Neural cell (in vitro differentiated cells): ENCODE data around the gene FAM98B. TPM values are rescaled to one million over a fixed set of nuclear protein-coding genes. Genes with fewer than 3 reads are reported as not detected.

ENCODE experiments used
- H2AFZ ChIP-seq: fragments of 200-600, 300-800 bp; sonication (generic), shearing (Covaris generic); 2 replicates; pipeline ENCODE4 v1.6.0; 2014; ENCODE audit warnings: low read depth, mild to moderate bottlenecking, antibody characterized with exemption, low read length, moderate library complexity
- H3F3A ChIP-seq: fragments of 200-600 bp; shearing (Covaris generic); 2 replicates; pipeline ENCODE4 v1.6.1; 2016; ENCODE audit warnings: mild to moderate bottlenecking, moderate library complexity, mixed read lengths, antibody characterized with exemption, low read length; ENCODE audit not compliant: insufficient read depth, poor library complexity, severe bottlenecking
- H3K27ac ChIP-seq: fragments of 200-600, 300-800 bp; sonication (generic), shearing (Covaris generic); 2 replicates; pipeline ENCODE4 v1.5.1; 2014; ENCODE audit warnings: mild to moderate bottlenecking, low read length, moderate library complexity
- H3K27me3 ChIP-seq: fragments of 300-800, 200-600 bp; sonication (generic), shearing (Covaris generic); 2 replicates; pipeline ENCODE4 v1.6.0; 2014; ENCODE audit warnings: mild to moderate bottlenecking, low read depth, low read length, moderate library complexity; ENCODE audit not compliant: insufficient read depth
- H3K36me3 ChIP-seq: fragments of 300-800, 200-600 bp; sonication (generic), shearing (Covaris generic); 2 replicates; pipeline ENCODE4 v1.5.1; 2014; ENCODE audit warnings: mild to moderate bottlenecking, antibody characterized with exemption, low read length, moderate library complexity; ENCODE audit not compliant: insufficient read depth
- H3K4me2 ChIP-seq: fragments of 300-800, 200-600 bp; sonication (generic), shearing (Covaris generic); 2 replicates; pipeline ENCODE4 v1.6.0; 2014; ENCODE audit warnings: mild to moderate bottlenecking, low read length
- H3K4me3 ChIP-seq: fragments of 300-800, 200-600 bp; sonication (generic), shearing (Covaris generic); 2 replicates; pipeline ENCODE4 v1.5.1; 2014; ENCODE audit warnings: mild to moderate bottlenecking, low read length, moderate library complexity
- H3K79me2 ChIP-seq: fragments of 200-600 bp; shearing (Covaris generic); replicated peaks from 2 replicates; pipeline ENCODE4 v1.6.0; 2014; ENCODE audit warnings: mild to moderate bottlenecking, low read length, moderate library complexity; ENCODE audit not compliant: insufficient read depth
- H3K9ac ChIP-seq: fragments of 300-800, 200-600 bp; sonication (generic), shearing (Covaris generic); 2 replicates; pipeline ENCODE4 v1.6.1; 2016; ENCODE audit warnings: mild to moderate bottlenecking, low read length, mixed read lengths
- H3K9me2 ChIP-seq: fragments of 200-600 bp; shearing (Covaris generic); 2 replicates; pipeline ENCODE4 v1.6.1; 2016; ENCODE audit warnings: mild to moderate bottlenecking, low read length, mixed read lengths; ENCODE audit not compliant: insufficient read depth
- H3K9me3 ChIP-seq: fragments of 200-600, 300-800 bp; sonication (generic), shearing (Covaris generic); 2 replicates; pipeline ENCODE4 v1.6.1; 2016; ENCODE audit warnings: mild to moderate bottlenecking, mixed run types, low read length, moderate library complexity, mixed read lengths
- H4K20me1 ChIP-seq: fragments of 200-600 bp; shearing (Covaris generic); 2 replicates; pipeline ENCODE4 v1.6.1; 2016; ENCODE audit warnings: mild to moderate bottlenecking, mixed run types; ENCODE audit not compliant: insufficient read depth
- EP300 ChIP-seq: fragments of 450-650 bp; conservative IDR thresholded peaks from 2 replicates; pipeline ENCODE4 v1.6.1; 2014; ENCODE audit warnings: antibody characterized with exemption, mild to moderate bottlenecking, moderate library complexity; ENCODE audit not compliant: poor library complexity, severe bottlenecking
- EZH2 ChIP-seq: fragments of 200-600, 300-800 bp; shearing (Covaris generic), sonication (generic); IDR thresholded peaks from 2 replicates; pipeline ENCODE4 v1.6.1; 2014; ENCODE audit warnings: antibody characterized with exemption, low read length, borderline replicate concordance, mild to moderate bottlenecking; ENCODE audit not compliant: insufficient read depth, poor library complexity, severe bottlenecking
- MXI1 ChIP-seq: fragments of 450-650 bp; conservative IDR thresholded peaks from 2 replicates; pipeline ENCODE4 v1.6.1; 2014; ENCODE audit warnings: antibody characterized with exemption, mild to moderate bottlenecking; ENCODE audit not compliant: poor library complexity, severe bottlenecking
- POLR2AphosphoS5 ChIP-seq: IDR thresholded peaks from 2 replicates; pipeline ENCODE4 v1.6.1; 2012
- RAD21 ChIP-seq: fragments of 450-650 bp; conservative IDR thresholded peaks from 2 replicates; pipeline ENCODE4 v1.6.1; 2014; ENCODE audit warnings: antibody characterized with exemption, mild to moderate bottlenecking, moderate library complexity
- SMC3 ChIP-seq: fragments of 450-650 bp; conservative IDR thresholded peaks from 2 replicates; pipeline ENCODE4 v1.6.1; 2014; ENCODE audit warnings: antibody characterized with exemption, mild to moderate bottlenecking, moderate library complexity; ENCODE audit not compliant: poor library complexity
- TAF1 ChIP-seq: IDR thresholded peaks from 2 replicates; pipeline ENCODE4 v1.6.1; 2012; ENCODE audit warnings: low read depth
- polyA plus RNA-seq: library from polyadenylated mRNA; depleted of rRNA; stranded (reverse); fragments of >200 nt; gene quantifications from 2 replicates; pipeline ENCODE4 v1.2.3, GENCODE V29; 2014
- TF ChIP-seq, protein P1 (sequence below): IDR thresholded peaks from 2 replicates; pipeline ENCODE4 v1.6.1; 2012; ENCODE audit warnings: borderline replicate concordance
- TF ChIP-seq, protein P2 (sequence below): fragments of 450-650 bp; IDR thresholded peaks from 2 replicates; pipeline ENCODE4 v1.5.1; 2014; ENCODE audit warnings: antibody characterized with exemption, mild to moderate bottlenecking, moderate library complexity; ENCODE audit not compliant: poor library complexity, severe bottlenecking

The FAM98B gene
- polyA plus RNA-seq, 1 donor from 2014 or later = 12.7 TPM

DNA sequence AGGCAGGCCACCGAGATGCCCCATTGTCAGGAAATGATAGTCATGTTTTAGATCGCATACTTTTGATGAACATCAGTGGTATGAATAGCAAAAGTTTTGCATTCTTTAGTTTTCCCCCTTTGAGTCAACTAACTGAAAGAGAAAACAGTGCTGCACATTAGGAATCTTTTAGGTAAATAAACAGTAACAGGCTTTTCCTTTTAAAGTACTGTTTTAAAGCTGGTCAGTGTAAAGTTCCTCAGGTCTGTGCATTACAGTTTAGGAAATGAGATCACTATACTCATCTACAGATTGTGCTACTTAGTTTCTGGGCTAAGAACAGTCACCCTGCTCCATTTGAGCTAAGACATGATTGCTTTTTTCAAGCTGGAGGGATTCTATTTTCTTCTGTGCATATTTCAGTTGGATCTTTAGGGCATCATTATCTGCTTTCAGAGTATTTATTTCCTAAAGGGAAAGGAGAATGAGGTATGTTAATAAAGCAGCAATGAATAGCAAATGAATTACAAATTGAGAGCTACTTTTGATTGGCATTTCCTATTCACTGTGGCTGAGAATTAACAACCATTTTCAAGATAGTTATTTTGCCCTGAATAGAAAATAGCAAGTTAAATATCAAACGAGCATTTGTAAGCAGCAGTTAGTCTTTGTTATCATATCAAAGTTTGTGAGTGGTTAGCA, 36.5 kb downstream of the FAM98B start:
- Histone ChIP-seq H2AFZ (no peak overlapping the region), H3K27me3 (no peaks in the 10 kb centered on the region), H3K79me2 (no peaks in the 10 kb centered on the region), H3K9me3 (no peaks in the 10 kb centered on the region), H3K36me3 (no peaks in the 10 kb centered on the region), H3K27ac (no peak overlapping the region), H3F3A (no peaks in the 10 kb centered on the region), H3K4me2 (no peak overlapping the region), H3K9me2 (no peaks in the 10 kb centered on the region), H4K20me1 (no peaks in the 10 kb centered on the region), H3K4me3 (no peak overlapping the region), H3K9ac (no peak overlapping the region)
- TF ChIP-seq RAD21 (no peak), EZH2 (no peak), MXI1 (no peak), SMC3 (no peak), EP300 (no peak), POLR2AphosphoS5 (no peak), TAF1 (no peak)
- TF ChIP-seq, protein P1, sequence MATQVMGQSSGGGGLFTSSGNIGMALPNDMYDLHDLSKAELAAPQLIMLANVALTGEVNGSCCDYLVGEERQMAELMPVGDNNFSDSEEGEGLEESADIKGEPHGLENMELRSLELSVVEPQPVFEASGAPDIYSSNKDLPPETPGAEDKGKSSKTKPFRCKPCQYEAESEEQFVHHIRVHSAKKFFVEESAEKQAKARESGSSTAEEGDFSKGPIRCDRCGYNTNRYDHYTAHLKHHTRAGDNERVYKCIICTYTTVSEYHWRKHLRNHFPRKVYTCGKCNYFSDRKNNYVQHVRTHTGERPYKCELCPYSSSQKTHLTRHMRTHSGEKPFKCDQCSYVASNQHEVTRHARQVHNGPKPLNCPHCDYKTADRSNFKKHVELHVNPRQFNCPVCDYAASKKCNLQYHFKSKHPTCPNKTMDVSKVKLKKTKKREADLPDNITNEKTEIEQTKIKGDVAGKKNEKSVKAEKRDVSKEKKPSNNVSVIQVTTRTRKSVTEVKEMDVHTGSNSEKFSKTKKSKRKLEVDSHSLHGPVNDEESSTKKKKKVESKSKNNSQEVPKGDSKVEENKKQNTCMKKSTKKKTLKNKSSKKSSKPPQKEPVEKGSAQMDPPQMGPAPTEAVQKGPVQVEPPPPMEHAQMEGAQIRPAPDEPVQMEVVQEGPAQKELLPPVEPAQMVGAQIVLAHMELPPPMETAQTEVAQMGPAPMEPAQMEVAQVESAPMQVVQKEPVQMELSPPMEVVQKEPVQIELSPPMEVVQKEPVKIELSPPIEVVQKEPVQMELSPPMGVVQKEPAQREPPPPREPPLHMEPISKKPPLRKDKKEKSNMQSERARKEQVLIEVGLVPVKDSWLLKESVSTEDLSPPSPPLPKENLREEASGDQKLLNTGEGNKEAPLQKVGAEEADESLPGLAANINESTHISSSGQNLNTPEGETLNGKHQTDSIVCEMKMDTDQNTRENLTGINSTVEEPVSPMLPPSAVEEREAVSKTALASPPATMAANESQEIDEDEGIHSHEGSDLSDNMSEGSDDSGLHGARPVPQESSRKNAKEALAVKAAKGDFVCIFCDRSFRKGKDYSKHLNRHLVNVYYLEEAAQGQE = no peak
- TF ChIP-seq, protein P2, sequence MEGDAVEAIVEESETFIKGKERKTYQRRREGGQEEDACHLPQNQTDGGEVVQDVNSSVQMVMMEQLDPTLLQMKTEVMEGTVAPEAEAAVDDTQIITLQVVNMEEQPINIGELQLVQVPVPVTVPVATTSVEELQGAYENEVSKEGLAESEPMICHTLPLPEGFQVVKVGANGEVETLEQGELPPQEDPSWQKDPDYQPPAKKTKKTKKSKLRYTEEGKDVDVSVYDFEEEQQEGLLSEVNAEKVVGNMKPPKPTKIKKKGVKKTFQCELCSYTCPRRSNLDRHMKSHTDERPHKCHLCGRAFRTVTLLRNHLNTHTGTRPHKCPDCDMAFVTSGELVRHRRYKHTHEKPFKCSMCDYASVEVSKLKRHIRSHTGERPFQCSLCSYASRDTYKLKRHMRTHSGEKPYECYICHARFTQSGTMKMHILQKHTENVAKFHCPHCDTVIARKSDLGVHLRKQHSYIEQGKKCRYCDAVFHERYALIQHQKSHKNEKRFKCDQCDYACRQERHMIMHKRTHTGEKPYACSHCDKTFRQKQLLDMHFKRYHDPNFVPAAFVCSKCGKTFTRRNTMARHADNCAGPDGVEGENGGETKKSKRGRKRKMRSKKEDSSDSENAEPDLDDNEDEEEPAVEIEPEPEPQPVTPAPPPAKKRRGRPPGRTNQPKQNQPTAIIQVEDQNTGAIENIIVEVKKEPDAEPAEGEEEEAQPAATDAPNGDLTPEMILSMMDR = no peak

DNA sequence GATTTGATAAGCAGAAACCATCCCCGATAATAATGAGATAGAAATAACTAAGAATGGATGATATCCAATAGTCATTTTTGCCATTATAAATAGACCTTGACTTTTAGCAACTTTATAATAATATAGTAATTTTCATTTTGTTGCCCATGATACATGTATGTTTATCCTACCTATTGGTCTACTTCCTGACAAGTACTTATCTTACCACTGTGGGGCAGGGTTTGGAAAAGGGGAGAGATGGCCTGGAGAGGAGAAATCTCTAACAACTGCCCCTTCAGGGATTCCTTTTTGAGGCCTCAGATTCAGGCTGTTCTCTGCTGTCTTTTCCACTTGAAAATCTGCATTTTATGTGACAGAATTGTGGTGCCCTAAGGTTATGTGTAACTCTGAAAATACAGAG, 42.2 kb downstream of the FAM98B start:
- no peak overlapping the region for H2AFZ ChIP-seq
- H3K4me2 ChIP-seq = no peak overlapping the region
- H3K27ac ChIP-seq = no peak overlapping the region
- H3F3A ChIP-seq = no peaks in the 10 kb centered on the region
- H3K79me2 ChIP-seq = no peaks in the 10 kb centered on the region
- no peaks in the 10 kb centered on the region for H4K20me1 ChIP-seq
- H3K9ac ChIP-seq = no peak overlapping the region
- H3K27me3 ChIP-seq = no peaks in the 10 kb centered on the region
- no peaks in the 10 kb centered on the region for H3K36me3 ChIP-seq
- H3K9me2 ChIP-seq = no peaks in the 10 kb centered on the region
- no peaks in the 10 kb centered on the region for H3K9me3 ChIP-seq
- H3K4me3 ChIP-seq = no peak overlapping the region
- TF ChIP-seq, protein P1 = no peak
- TF ChIP-seq, protein P2 = no peak
- no peak for TF ChIP-seq EP300
- TF ChIP-seq SMC3 = no peak
- no peak for TF ChIP-seq MXI1
- no peak for TF ChIP-seq TAF1
- TF ChIP-seq POLR2AphosphoS5 = no peak
- no peak for TF ChIP-seq RAD21
- TF ChIP-seq EZH2 = no peak
